PC-9 (cell line): ENCODE data around the gene PEX14. TPM values are rescaled to one million over a fixed set of nuclear protein-coding genes. Genes with fewer than 3 reads are reported as not detected.

Source experiments
- BruUV-seq: library from RNA; stranded (reverse); fragments of 400-500 nt; replicated peaks from 2 replicates; lab custom pipeline; 2021; lab: Mats Ljungman, UMichigan
- CTCF ChIA-PET: fragments of 300-600 bp; sonication (Branson Sonifier 250); formaldehyde crosslinking; loops from one replicate; lab custom pipeline; 2022; ENCODE audit warnings: antibody characterized with exemption; lab: Charles Lee
- POLR2A ChIA-PET: fragments of 300-600 bp; sonication (Branson Sonifier 250); formaldehyde crosslinking; loops from one replicate; lab custom pipeline; 2022; ENCODE audit warnings: antibody characterized with exemption; ENCODE audit not compliant: unreplicated experiment; lab: Charles Lee
- DNase-seq, 2 experiments: peaks; one replicate each; pipeline versions ENCODE4 v3.0.0 to v3.0.0-alpha.2; 2015 to 2022; ENCODE audit warnings: mixed read lengths in 1 of 2
- H2AFZ ChIP-seq: fragments of 200-600 bp; sonication (generic); 2 replicates; pipeline ENCODE4 v1.8.1; 2017; ENCODE audit warnings: antibody characterized with exemption
- H3F3A ChIP-seq: fragments of 200-600 bp; sonication (generic); 2 replicates; pipeline ENCODE4 v1.8.1; 2017; ENCODE audit warnings: antibody characterized with exemption, mild to moderate bottlenecking, low read depth; ENCODE audit not compliant: insufficient read depth
- H3K27ac ChIP-seq: fragments of 200-600 bp; sonication (generic); 2 replicates; pipeline ENCODE4 v1.6.1; 2016; ENCODE audit warnings: mixed run types
- H3K27me3 ChIP-seq: fragments of 200-600 bp; sonication (generic); 2 replicates; pipeline ENCODE4 v1.6.1; 2016; ENCODE audit warnings: low read depth, mixed run types; ENCODE audit not compliant: insufficient read depth
- H3K36me3 ChIP-seq: fragments of 200-600 bp; sonication (generic); 2 replicates; pipeline ENCODE4 v1.6.1; 2016; ENCODE audit warnings: low read depth, mixed run types
- H3K4me1 ChIP-seq: fragments of 200-600 bp; sonication (generic); replicated peaks from 2 replicates; pipeline ENCODE4 v1.6.1; 2016; ENCODE audit warnings: mixed run types; ENCODE audit not compliant: insufficient read depth
- H3K4me2 ChIP-seq: fragments of 200-600 bp; sonication (generic); 2 replicates; pipeline ENCODE4 v1.6.1; 2017; ENCODE audit warnings: mixed run types
- H3K4me3 ChIP-seq: fragments of 200-600 bp; sonication (generic); 2 replicates; pipeline ENCODE4 v1.6.1; 2016; ENCODE audit warnings: mixed run types
- H3K79me2 ChIP-seq: fragments of 200-600 bp; sonication (generic); 2 replicates; pipeline ENCODE4 v1.6.1; 2017; ENCODE audit warnings: low read depth, mixed run types
- H3K9me2 ChIP-seq: fragments of 200-600 bp; sonication (generic); 2 replicates; pipeline ENCODE4 v1.8.1; 2017; ENCODE audit warnings: mild to moderate bottlenecking; ENCODE audit not compliant: insufficient read depth
- H3K9me3 ChIP-seq: fragments of 200-600 bp; sonication (generic); 2 replicates; pipeline ENCODE4 v1.8.1; 2016; ENCODE audit warnings: low read depth; ENCODE audit not compliant: insufficient read depth
- H4K20me1 ChIP-seq: fragments of 200-600 bp; sonication (generic); 2 replicates; pipeline ENCODE4 v1.8.1; 2017; ENCODE audit not compliant: insufficient read depth
- EZH2 ChIP-seq: fragments of 200-600 bp; sonication (generic); IDR thresholded peaks from 2 replicates; pipeline ENCODE4 v1.8.0; 2017; ENCODE audit warnings: antibody characterized with exemption, low read depth
- intact Hi-C: fragments of 100-400 bp; cut with micrococcal nuclease; formaldehyde crosslinking; loops from one replicate; pipeline ENCODE4 v1.10.0; 2022; ENCODE audit not compliant: unreplicated experiment
- total RNA-seq: library from RNA; stranded (reverse); gene quantifications from 2 replicates; pipeline ENCODE4 v1.2.3, GENCODE V29; 2021
- TF ChIP-seq, protein P1 (sequence below): fragments of 200-600 bp; sonication (generic); conservative IDR thresholded peaks from 2 replicates; pipeline ENCODE4 v1.6.1; 2017; ENCODE audit warnings: mixed run types, antibody characterized with exemption, mild to moderate bottlenecking, moderate library complexity

The PEX14 gene
- total RNA-seq, 1 experiment from 2014 or later, result 28.3 TPM

DNA sequence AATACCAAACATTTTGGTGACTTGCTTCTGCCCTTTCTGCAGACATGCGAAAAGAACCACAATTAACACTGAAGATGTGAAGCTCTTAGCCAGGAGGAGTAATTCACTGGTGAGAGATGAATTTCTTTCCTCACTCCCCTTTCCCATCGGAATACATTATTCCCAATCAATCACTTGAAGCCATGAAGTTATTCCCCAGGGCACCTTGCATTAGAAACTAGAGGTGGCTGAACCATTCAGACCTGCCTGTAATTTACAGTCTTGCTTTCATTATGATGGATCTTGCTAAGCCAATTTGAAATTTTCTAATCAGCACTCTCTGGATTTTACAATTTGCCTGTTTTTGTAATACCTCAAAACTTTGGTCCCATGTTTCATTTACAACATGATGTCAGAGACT, 34.4 kb upstream of the PEX14 start:
- TF ChIP-seq, protein P1, sequence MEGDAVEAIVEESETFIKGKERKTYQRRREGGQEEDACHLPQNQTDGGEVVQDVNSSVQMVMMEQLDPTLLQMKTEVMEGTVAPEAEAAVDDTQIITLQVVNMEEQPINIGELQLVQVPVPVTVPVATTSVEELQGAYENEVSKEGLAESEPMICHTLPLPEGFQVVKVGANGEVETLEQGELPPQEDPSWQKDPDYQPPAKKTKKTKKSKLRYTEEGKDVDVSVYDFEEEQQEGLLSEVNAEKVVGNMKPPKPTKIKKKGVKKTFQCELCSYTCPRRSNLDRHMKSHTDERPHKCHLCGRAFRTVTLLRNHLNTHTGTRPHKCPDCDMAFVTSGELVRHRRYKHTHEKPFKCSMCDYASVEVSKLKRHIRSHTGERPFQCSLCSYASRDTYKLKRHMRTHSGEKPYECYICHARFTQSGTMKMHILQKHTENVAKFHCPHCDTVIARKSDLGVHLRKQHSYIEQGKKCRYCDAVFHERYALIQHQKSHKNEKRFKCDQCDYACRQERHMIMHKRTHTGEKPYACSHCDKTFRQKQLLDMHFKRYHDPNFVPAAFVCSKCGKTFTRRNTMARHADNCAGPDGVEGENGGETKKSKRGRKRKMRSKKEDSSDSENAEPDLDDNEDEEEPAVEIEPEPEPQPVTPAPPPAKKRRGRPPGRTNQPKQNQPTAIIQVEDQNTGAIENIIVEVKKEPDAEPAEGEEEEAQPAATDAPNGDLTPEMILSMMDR, result no peak
- TF ChIP-seq EZH2, result no peak
- Histone ChIP-seq H3K4me2 (no peak overlapping the region), H2AFZ (no peak overlapping the region), H3K4me1 (no peaks in the 10 kb centered on the region), H3K36me3 (no peaks in the 10 kb centered on the region), H3F3A (no peaks in the 10 kb centered on the region), H4K20me1 (no peaks in the 10 kb centered on the region), H3K27ac (no peak overlapping the region), H3K79me2 (no peaks in the 10 kb centered on the region), H3K4me3 (no peak overlapping the region), H3K27me3 (no peaks in the 10 kb centered on the region), H3K9me3 (no peaks in the 10 kb centered on the region), H3K9me2 (no peaks in the 10 kb centered on the region)
- BruUV-seq, result no TSS peak
- POLR2A ChIA-PET, result no interaction called here
- CTCF ChIA-PET, result no interaction called here
- no peak for DNase-seq
- intact Hi-C loops, result no loop called here

DNA sequence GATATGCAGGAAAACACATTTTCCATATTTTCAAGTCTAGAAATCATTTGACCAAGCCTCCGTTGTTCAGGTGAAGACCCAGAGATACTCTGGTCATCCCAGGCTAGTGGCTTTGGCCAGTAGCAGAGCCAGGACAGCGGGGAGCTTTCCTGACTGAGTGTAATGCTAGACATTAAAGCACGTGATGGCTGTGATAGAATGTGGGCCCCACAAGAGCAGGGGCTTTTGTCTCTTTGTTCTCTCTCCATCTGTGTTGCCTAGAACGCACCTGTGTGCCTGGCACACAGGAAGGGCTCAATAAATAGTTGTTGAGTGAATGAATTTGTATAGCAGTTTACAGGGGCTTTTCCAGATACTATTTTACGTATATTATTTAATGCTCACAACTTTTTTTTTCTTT, 34.0 kb upstream of the PEX14 start:
- no peak for TF ChIP-seq EZH2
- TF ChIP-seq, protein P1, result no peak
- no peaks in the 10 kb centered on the region for H3K27me3 ChIP-seq
- intact Hi-C loops, result no loop called here
- no peak overlapping the region for H3K4me3 ChIP-seq
- no peaks in the 10 kb centered on the region for H3K9me2 ChIP-seq
- no peaks in the 10 kb centered on the region for H3F3A ChIP-seq
- no peak overlapping the region for H2AFZ ChIP-seq
- BruUV-seq, result no TSS peak
- POLR2A ChIA-PET, result no interaction called here
- CTCF ChIA-PET, result no interaction called here
- no peak overlapping the region for H3K4me2 ChIP-seq
- no peaks in the 10 kb centered on the region for H3K9me3 ChIP-seq
- DNase-seq, result no peak
- no peaks in the 10 kb centered on the region for H3K36me3 ChIP-seq
- H3K27ac ChIP-seq, result no peak overlapping the region
- no peaks in the 10 kb centered on the region for H4K20me1 ChIP-seq
- no peaks in the 10 kb centered on the region for H3K4me1 ChIP-seq
- H3K79me2 ChIP-seq, result no peaks in the 10 kb centered on the region

DNA sequence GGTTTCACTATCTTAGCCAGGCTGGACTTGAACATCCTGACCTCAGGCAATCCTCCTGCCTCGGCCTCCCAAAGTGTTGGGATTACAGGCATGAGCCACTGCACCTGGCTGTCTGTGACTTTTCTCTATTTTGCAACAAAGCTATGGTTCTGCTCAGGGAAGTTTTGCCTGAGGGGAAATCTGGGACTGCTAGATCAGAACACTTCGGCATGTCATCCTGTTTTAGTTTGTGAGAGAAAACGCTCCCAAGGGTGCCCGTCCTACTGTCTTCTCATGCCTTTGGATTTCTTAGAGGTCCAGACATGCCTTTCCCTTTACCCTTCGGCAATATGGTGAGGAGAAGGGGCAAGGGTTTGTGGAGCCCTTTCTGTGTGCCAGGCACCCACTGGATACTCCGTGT, 30.5 kb upstream of the PEX14 start:
- no peak overlapping the region for H2AFZ ChIP-seq
- no peaks in the 10 kb centered on the region for H3K9me3 ChIP-seq
- no peaks in the 10 kb centered on the region for H4K20me1 ChIP-seq
- ChIA-PET CTCF (interaction anchor here (0.6 kb wide), 1 partner anchor 21 kb away, joined by 9 read pairs; no protein-coding TSS in a partner anchor), POLR2A (no interaction called here)
- H3K9me2 ChIP-seq, result no peaks in the 10 kb centered on the region
- DNase-seq, result no peak
- no peaks in the 10 kb centered on the region for H3K4me1 ChIP-seq
- H3K27ac ChIP-seq, result no peak overlapping the region
- BruUV-seq, result no TSS peak
- H3K27me3 ChIP-seq, result no peaks in the 10 kb centered on the region
- no peaks in the 10 kb centered on the region for H3F3A ChIP-seq
- H3K4me3 ChIP-seq, result no peak overlapping the region
- H3K36me3 ChIP-seq, result no peaks in the 10 kb centered on the region
- TF ChIP-seq EZH2, result no peak
- TF ChIP-seq, protein P1, result no peak
- intact Hi-C loops, result no loop called here
- H3K79me2 ChIP-seq, result no peaks in the 10 kb centered on the region
- H3K4me2 ChIP-seq, result no peak overlapping the region
